Adipose tissue (tissue), 3 donors: ENCODE results near the gene SPAG8. TPM values are rescaled to one million over a fixed set of nuclear protein-coding genes. Genes with fewer than 3 reads are reported as not detected.

Experiments used
- H3K27ac ChIP-seq: one replicate; pipeline ENCODE4 v1.5.1; 2013; ENCODE audit warnings: low read depth, low read length
- WGBS, 3 donors: extraction: QIAGEN DNeasy Blood & Tissue Kit; methylation state at CpG; one replicate each; pipeline ENCODE4 v1.1.7; 2013; 5-methylcytosine and 5-hydroxymethylcytosine counted together
- polyA plus RNA-seq, 3 donors: library from polyadenylated mRNA; stranded (reverse); fragments of 200-250 nt; gene quantifications; one replicate each; pipeline ENCODE4 v1.2.3, GENCODE V29; 2013
- donor health status: healthy with polysubstance abuse.
- donor health status: Bipolar disorder and iron deficiency.
- donor health status: healthy.

SPAG8 gene
- polyA plus RNA-seq, 3 donors, result 0.78 to 0.90 (median 0.80) TPM

DNA sequence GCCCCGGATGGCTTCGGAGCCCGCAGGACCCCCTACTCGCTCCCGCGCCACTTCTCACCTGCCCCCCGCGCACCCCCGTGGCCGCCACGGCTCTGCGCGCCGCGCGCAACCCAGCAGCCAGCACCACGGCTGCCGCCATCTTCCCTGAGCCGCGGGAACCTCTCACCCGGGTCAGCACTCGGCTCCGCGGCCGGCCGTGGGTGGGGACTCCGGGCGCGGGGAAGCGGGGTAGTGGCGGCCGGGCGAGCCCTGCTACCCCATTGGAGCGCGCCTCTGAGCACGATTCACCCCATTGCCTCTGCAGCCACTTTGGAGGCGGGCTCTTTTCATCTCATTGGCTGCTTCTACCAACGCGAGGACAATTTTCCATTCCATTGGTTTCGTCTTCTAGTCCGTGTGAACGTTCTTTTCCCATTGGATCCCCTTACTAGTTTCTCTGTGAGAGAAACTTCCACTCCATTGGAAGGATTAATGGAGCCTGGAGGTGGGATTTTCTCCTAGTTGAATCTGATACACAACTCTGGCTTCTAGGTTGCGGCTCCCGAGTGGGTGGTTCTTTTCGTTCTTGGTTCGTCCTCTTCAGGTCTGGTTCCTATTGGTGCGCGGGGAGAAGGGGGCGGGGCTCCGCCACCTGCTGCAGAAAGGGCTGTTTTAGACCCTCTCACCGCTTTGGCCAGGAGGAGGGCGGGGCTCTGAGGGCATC is 2.9 kb upstream of the SPAG8 start, which contains the start of gene HINT2:
HINT2 (minus strand) TSS at position 202 of the 703 bp plus-strand sequence; CDS start at position 139, 63 bp downstream.
- H3K27ac ChIP-seq, result no peak within 1 kb of the TSS
- 0 to 1% (median 0%) methylated on average over 32 to 52 of the region's 52 CpGs for WGBS, 3 donors

DNA sequence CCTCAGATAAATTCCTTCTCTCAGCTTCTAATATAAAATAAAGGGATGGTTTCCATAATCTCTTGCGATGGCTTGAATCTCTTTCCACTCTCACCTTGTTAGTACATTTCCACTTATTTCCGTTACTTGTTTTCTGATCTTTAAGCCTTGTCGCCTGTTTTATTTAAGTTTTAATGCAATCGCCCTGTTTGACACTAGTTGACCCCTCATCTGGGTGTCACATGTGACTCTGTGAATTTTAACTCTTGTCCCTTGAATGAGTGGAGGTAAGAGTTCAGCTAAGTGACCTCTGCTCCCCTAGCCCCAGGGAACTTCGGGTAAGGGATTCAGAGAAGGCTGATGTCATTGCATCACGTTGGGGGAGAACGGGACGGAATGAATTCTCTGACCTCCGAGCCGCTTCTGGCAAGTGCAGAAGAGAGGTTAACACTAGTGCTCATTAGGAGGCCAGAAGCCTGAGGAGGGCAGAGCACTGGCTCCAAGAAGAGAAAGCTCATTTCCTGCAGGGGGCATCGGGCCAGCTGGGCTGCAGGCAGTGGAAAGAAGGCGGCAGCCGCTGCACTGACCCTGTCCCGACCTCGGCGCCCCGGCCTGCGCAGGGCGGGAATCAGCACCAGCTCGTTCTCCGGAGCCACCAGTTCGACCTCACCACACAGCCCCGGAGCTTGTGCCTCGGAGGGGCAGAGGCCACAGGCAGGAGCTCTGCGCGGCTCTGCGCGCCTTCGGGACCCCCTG is 2.2 kb upstream of the SPAG8 start:
- 5 to 8% (median 8%) methylated on average over 29 of the region's 29 CpGs for WGBS, 3 donors
- H3K27ac ChIP-seq, result no peak overlapping the region

DNA sequence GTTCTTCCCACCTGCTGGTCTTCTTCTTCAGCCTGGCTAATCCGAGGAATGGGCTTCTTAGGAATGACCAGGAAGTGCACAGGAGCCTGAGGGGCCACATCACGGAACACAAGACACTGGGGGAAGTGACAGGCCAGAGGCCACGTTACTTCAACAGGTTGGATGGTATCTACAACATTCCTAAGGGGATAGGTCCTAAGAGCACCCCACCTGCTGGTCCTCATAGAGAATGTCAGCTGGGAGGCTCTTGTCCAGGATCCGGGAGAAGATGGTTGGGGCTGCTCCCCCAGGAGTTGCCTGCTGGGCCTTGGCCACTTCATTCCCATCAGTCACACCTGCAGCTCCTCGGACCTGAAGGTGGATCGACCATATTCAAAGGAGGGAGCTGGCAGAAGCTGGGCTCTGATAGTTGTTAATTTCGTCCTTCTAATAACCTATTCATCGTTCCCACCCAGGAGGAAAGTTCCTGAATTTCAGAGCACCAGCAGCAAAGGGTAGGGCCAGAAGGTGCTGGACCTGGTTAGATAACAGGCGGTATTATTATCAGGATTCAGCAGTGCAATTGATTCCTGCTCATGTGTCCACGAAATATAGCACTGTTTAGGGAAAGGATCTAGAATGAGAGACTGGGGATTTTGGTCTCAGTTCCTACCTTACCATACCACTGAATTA is 1.5 kb upstream of the SPAG8 start:
- 54 to 80% (median 79%) methylated on average over 10 of the region's 10 CpGs for WGBS, 3 donors
- H3K27ac ChIP-seq, result no peak overlapping the region

DNA sequence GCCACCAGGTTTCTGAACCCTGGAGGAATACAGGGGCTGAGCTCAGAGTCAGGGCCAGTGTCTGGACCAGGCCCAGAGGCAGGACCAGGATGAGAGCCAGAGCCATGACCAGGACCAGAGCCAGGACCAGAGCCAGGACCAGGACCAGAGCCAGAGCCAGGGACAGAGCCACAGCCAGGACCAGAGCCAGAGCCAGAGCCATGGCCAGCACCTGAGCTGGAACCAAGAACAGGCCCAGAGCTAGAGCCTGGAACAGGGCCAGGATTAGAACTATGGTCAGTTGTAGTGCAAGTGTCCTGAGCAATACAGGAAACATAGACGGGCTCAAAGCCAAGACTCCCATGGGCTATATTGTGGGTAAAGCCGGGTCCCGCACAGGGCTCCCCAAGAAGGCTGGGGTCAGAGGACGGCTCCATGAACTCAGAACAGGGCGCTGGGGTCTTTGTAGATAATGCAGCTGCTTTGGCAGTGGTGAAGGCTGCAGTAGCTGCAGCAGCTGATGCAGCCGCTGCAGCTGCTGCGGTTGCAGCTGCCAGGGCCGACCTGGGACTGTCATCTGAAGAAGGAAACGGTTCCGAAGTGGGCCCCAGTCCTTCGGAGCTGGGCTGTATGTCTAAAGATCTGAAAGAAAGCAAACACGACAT is 559 bp downstream of the SPAG8 start:
- no peak overlapping the region for H3K27ac ChIP-seq
- 8 to 13% (median 9%) methylated on average over 12 of the region's 12 CpGs for WGBS, 3 donors

DNA sequence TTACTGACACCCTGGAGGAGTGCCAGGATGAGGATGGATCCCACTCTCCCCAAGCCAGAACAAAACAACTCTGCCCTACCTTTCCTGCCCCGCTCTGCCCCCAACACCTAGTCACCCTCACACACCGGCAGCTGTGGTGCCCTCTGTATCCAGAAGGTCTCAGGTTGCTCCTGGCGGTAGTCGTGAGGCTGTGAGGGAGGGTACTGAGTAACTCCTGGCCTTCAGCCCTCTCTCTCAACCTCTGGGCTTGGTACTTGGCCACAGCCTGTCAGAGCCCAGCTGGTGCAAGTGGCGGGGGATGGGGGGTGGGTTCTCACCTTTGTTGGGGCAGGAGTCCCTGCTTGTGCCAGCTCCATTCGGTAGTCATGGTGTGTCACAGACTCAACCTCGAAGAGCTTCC is 1.9 kb downstream of the SPAG8 start:
- H3K27ac ChIP-seq, result no peak overlapping the region
- 91 to 92% (median 92%) methylated on average over 7 of the region's 7 CpGs for WGBS, 3 donors

DNA sequence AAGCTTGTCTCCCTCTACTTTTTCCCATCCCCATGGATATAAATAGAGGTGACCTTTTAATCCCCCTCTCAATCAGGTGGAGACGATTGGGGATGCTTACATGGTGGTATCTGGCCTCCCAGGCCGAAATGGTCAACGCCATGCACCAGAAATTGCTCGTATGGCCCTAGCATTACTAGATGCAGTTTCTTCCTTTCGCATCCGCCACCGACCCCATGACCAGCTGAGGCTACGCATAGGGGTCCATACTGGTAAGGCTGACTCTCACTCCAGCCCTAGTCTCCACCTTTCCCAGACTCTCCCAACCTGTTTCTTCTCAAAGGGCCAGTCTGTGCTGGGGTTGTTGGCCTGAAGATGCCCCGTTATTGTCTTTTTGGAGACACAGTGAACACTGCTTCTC is 3.6 kb downstream of the SPAG8 start:
- WGBS, 3 donors, result 92 to 93% (median 92%) methylated on average over 9 of the region's 9 CpGs
- H3K27ac ChIP-seq, result no peak overlapping the region

DNA sequence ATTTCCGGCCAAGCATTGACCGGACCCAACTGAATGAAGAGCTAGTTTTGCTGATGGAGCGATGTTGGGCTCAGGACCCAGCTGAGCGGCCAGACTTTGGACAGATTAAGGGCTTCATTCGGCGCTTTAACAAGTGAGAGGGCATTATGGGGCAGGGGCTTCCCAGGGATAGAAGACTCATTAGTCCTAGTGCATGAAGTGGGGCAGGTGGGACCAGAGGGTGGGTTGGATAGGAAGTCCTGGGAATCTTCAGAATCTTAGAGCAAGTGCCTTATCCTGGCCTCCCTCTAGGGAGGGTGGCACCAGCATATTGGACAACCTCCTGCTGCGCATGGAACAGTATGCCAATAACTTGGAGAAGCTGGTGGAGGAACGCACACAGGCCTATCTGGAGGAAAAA is 6.0 kb downstream of the SPAG8 start:
- WGBS, 3 donors, result 97 to 98% (median 98%) methylated on average over 8 of the region's 8 CpGs
- no peak overlapping the region for H3K27ac ChIP-seq

DNA sequence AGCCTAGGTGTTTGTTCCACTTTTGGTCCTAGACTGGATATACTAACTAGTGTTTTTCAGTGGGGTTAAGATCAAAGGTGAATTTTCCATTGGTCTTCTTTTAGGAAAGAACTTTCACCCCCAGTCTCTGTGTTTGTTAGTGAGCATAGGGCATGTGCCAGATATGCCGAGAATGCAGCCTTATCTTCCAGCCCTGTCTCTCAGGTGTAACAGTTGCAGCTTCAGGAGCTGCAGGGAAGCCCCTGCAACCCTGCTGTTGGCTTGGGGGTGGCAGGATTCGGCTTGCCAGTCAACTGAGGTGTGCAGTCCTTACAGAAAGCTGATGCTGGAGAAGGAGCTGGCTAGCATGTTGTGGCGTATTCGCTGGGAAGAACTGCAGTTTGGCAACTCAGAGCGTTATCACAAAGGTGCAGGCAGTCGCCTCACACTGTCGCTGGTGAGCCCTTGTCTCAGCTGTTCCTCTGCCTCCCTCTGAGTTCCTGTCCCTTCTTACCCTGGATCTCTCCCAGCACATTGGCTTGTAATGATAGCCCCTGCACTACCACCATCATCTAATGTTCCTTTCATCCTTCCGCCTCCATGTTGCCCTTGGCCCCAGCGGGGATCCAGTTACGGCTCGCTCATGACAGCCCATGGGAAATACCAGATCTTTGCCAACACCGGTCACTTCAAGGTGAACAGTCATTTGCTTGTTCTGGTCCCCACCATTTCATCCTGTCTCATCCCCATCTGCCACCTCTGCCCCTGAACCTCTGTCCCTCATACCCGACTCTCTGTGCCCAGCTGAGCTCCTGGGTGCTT is 10.5 kb downstream of the SPAG8 start:
- WGBS, 3 donors, result 86 to 91% (median 90%) methylated on average over 13 of the region's 13 CpGs
- H3K27ac ChIP-seq, result no peak overlapping the region

DNA sequence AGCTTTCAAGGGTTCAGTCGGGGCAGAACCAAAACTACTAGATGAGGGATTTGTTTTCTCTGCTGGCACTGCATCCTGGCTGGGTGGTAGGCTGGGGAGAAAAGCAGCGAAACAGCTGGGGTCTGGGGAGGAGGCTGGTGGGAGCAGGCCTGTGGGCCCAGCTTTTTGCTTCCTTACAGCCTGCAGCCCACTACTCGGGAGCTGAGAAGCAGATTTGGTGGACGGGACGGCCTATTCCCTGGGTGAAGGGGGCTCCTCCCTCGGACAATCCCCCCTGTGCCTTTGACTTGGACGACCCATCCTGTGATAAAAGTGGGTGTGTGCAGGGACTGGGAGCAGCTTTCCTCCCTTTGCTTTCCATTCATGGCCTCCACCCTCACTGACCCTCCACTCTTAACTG is 11.5 kb downstream of the SPAG8 start:
- WGBS, 3 donors, result 74 to 81% (median 79%) methylated on average over 5 to 7 of the region's 7 CpGs
- no peak overlapping the region for H3K27ac ChIP-seq

DNA sequence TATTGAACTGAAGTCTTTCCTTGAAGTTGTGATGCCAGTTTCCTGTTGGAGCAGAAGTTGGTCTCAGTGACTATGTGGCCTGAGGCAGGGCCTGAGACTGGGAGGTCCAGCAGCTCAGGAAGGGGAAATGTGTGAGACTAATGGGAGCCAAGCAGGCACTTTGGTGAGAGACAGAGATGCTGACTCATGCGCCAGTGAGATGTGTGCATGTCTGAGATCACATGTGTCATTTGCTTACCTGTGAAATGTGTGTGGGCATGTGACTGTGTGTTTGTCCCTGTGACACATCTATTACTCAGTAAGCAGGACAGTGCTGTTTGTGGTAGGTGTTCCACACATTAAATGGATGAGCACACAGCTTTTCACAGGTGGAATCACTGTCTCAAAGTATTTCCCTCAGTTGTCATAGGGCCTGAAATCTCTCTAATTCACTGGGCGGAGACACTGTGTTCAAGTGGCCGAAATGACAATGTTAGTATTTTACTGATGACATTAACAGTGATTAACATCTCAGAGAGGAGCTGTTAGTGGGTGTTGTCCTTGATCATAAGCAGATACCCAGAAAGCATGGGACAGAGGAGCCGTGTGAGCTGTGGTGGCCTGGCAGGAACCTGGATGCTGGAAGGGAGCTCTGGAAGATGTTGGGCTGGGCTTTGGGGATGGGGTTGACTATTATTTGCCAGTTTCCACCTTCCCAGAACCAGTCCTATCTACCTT is 13.2 kb downstream of the SPAG8 start:
- 88 to 90% (median 88%) methylated on average over 4 of the region's 4 CpGs for WGBS, 3 donors
- no peak overlapping the region for H3K27ac ChIP-seq

DNA sequence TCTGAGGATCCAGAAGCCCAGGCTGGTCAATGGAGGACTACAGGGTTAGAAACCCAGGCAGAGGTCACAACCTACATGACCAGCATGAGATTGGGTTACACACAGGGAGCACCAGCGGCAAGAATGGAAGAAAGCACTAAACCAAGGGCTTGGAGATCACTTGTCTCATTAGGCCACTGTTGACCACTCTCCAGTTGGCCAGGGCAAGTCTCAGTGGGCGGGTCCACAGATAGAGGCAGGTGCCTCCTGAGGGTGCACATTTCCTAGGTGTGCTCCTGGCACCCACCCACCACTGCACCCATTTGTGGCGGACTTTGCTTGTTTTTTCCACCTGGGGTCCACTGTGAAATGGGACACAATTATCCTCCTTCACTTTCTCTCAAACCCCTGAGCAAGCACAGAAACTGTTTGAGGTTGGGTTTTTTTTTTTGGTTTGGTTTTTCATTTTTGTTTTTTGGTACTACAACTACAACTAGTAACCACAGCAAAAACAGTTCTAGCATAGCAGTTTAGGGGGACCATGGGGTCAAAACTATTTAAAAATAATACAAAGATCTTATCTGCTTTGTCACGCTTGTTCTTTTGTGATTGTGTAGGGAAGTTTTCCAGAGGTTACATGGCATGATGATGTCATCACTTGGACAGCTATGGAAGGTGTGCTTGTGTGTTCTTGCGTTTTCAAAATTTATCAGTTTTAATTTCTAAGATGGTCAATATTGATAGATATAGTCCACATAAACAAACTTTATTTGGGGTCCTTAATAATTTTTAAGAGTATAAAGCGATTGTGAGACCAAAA is 14.6 kb downstream of the SPAG8 start:
- WGBS, 3 donors, result 82 to 89% (median 89%) methylated on average over 6 of the region's 6 CpGs

DNA sequence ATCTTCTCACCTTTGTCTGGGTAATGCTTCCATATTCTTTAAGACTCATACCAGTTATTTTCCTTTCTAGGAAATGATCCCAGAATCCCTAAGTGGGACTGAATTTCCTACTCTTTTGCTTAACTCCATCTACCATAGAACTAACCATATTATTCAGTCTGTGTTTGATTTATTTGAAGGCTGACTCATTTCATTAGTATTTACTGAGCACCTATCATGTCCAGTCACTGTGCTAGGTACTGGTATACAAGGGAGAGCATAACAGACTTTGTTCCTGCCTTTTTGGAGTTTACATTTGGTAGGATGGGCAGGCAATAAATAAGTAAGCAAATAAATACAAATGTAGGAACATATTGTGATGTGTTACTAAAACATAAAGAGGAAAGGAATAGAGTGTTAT is 16.4 kb downstream of the SPAG8 start:
- no peak overlapping the region for H3K27ac ChIP-seq

More for the DNA sequence above, 14.6 kb downstream of the SPAG8 start:
- no peak overlapping the region for H3K27ac ChIP-seq

DNA sequence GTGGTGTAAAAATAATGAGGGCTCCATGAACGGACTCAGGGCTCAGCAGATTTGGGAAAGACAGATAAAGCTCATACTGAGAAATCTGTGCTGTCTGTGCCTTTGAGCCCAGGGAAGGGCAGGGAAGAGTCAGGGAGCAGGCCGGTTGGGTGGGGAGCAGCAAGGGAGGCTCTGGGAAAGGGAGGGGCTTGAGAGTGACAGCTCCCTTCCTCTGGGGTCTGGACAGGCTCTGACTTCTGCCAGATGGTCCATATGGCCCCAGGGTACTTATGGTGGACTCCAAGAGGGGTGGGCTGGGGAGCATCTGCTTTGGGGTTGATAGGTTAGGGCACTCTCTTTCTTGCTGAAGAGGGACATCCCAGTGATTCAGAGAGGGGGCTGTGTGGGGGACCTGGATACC is 18.6 kb downstream of the SPAG8 start:
- H3K27ac ChIP-seq, result no peak overlapping the region
- WGBS, 3 donors, result 50 to 77% (median 74%) methylated on average over 2 of the region's 2 CpGs

DNA sequence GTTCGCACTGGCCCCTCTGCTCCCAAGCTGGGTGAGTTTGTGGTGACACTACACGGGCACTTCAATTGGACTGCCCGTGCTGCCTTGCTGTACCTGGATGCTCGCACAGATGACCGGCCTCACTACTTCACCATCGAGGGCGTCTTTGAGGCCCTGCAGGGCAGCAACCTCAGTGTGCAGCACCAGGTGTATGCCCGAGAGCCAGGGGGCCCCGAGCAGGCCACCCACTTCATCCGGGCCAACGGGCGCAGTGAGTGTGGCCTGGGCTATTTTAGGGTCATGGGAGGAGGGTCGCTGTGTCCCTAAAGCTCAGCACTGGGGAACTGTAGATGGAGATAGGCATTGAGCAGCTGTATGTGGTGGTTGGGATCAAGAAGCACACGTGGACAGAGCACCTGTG is 19.2 kb downstream of the SPAG8 start:
- WGBS, 3 donors, result 88 to 93% (median 93%) methylated on average over 14 of the region's 14 CpGs
- H3K27ac ChIP-seq, result no peak overlapping the region

DNA sequence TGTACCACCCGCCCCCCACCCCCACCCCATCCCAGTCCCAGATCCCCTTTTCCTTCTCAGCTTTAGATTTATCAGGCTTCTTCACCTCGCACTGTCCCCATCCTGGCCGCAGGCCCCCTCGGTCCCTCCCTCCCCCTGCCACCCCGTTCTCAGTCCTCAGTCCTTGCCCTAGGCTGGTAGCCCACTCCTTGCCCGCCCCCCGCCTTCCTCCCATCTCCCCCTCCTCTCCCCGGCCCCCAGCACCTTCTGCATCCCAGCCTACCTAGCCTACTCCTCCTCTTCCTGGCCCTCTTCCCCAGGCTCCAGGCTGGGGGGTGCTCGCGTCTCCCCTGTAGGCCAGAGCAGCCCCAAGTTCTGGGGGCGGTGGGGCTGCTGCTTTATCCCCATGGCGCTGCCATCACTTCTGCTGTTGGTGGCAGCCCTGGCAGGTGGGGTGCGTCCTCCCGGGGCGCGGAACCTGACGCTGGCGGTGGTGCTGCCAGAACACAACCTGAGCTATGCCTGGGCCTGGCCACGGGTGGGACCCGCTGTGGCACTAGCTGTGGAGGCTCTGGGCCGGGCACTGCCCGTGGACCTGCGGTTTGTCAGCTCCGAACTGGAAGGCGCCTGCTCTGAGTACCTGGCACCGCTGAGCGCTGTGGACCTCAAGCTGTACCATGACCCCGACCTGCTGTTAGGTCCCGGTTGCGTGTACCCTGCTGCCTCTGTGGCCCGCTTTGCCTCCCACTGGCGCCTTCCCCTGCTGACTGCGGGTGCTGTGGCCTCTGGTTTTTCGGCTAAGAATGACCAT is 19.8 kb downstream of the SPAG8 start:
- no peak overlapping the region for H3K27ac ChIP-seq
- 80 to 88% (median 82%) methylated on average over 32 to 34 of the region's 34 CpGs for WGBS, 3 donors

DNA sequence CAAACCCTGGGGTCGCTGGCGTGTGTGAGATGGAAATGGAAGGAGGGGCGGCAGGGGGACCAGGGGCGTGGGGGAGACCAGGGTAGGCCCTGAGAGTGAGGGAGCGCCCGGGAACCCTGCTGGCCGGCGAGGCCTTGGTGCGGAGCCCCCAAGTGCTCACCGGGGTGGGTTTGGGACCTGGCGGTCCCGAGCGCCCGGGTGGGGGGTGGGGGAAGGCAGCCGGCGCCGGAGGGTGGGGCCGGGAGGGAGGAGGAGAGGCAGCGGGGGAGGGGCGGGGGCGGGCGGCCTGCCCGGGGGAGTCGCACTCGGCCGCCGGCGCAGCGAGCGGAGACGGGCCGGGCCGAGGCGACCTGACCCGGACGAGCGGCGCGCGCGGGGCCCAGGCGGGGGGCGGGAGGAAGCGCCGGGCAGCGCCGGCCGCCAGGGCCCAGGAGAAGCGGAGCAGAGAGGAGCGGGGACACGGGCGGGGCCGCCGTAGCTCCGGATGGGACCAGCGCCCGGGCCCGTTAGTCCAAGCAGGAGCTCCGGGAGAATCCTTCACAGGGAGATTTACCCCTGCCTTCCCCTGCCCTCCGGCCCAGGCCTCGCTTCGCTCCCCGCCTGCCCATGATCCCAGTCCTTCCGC is 20.7 kb downstream of the SPAG8 start, which contains the start of gene NPR2:
NPR2 (plus strand) TSS at position 295 of the 625 bp plus-strand sequence. CDS start 818 bp downstream, outside the sequence.
- 7 to 26% (median 17%) methylated on average over 17 to 63 of the region's 64 CpGs for whole genome bisulfite sequencing, 3 donors
- no peak within 1 kb of the TSS for H3K27ac ChIP-seq
